ENCODE measurements around the gene CEP78.

GRCh38 chr9:78291240-78291925 lies 55.5 kb downstream of the CEP78 start:
- TF ChIP-seq CTCF (IDR thresholded peaks at IDR 0.05; ENCODE audit: insufficient read depth, low read depth, low read length) (no peak), EZH2 (IDR thresholded peaks at IDR 0.05; ENCODE audit: insufficient read depth, low read length) (no peak)
